GM04504 (cell line): ENCODE data around the gene PIPOX.

Experiments
- DNase-seq: peaks from one replicate; pipeline ENCODE4 v3.0.0-alpha.2; 2012; ENCODE audit warnings: low read depth

PIPOX gene

DNA sequence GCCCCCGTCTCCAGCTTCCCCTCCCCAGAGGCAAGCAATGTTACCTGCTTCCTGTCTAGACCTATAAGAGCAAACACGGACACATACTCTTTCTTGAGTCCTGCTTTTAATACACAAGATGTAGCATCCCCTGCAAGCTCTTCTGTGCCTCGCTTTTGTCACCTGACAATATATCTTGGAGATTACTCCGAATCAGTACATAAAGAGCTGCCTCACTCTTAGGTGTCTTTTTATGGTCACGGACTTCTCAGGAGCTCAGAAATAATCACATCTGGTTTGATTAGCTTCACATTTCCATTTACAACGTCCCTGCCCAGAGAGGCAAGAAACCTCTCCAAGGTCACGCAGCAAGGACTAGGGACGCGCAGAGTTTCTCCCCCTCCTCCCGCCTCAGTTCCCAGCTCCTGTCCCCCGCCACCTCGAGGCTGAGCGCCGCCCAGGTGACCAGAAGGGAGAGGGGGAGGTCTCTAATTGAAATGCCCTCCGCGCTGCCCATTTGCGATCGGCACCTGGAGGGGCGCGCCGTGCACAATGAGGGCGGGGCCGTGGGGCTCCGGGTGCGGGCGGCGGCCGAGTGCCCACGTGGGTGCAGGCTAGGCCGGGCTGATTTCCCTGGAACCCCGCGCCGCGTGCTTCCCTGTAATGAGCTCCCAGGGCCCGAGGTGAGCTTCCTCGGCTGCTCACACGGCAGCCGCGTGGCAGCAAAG is 23.3 kb upstream of the PIPOX start:
- DNase-seq: no peak

DNA sequence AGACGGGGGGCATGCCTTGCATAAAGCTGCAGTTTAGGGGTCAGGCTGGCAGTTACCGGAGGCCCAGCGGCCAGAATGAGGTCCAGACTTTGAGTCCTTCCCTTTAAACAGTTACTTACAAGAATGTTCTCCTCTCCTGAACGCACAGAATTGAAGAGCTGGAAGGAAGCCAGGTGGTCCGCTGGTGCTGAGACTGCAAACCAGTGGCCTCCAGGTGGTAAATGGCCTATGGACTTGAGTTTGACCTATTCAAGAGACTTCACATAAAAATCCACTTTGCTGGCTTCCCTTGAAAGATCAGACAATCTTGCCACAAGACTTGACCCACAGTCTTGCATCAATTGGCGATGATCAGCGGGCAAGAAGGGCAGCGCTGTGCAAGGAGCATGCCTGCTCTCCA is 22.4 kb upstream of the PIPOX start:
- no peak for DNase-seq

- no peak for DNase-seq
These were observed 21.7 kb upstream of the PIPOX start for GRCh38 chr17:29021226-29021625.

GRCh38 chr17:29022074-29022473 is 20.9 kb upstream of the PIPOX start:
- DNase-seq: no peak

- no peak for DNase-seq
These were observed 18.5 kb upstream of the PIPOX start for GRCh38 chr17:29024316-29024952.

- no peak for DNase-seq
These were observed 11.5 kb upstream of the PIPOX start for GRCh38 chr17:29031488-29031887.

DNA sequence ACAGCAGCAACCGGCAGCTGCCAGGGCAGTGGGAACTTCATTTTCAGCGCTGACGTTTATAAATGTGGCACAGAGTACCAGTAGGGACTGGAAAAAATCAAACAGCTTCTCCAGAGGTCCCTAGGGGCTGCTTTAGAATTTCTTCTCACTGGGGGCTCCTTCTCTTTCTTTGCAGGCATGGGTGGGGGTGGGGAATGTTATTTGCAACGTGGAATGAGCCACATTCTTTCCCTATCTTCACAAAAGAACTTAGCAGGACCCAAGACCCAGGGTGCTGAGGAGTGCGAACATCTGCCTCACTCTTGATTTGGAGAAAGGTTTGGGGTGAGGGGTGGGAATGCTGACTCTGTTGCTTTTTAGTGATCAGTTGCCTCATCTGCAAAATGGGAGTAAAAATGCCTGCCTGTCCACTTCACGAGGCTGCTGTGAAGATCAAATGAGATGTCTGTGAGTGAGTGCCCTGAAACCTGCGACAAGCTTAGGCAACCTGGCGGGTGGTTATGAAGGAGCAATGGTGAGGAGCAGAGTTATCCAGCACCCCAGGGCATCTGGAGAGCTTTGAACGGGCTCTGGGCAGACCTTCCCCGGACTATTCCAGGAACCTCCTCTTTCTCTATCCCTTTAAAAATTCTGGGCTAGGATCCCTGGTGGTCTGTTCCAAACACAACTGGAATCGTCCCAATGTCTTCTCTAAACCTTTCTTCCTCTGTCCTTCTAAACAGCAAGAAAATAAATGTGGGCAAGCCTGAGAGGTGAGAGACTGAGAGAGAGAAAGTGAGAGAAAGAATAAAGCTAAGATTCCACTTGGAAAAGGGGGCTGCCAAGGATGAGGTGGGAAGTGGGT is 10.7 kb upstream of the PIPOX start:
- DNase-seq: no peak

DNA sequence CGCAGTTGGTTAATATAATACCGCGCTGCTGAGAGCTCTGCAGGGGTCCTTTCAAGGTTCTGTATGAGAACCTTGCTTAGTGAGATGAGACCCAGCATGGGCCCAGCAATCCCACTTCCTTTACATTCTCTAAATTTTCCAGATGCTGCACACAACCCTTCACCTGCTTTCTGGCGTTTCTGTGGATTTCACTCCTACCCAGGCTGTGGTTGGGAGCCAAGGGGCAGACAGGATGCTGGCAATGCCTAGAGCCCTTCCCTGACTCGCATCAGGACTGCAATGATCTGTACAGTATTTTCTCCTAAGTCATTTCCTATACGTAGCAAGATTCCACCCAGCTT is 10.1 kb upstream of the PIPOX start:
- no peak for DNase-seq

DNA sequence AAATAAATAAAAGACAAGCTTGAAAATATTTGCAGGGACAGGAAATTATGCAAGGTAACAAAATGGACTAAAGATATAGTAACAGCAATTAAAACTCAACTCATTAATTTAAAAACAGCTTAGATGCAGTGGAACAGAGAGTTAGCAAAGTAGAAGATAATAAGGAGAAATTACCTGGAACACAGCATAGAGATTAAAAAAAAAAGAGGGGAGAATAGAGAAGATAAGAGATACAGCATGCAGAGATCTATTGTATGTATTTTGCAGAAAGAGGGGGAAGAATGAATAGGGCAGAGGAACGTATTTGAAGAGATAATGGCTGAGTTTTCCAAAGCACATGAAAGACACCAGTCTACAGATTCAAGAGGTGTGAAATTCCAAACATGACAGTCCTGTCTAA is 8.4 kb upstream of the PIPOX start:
- DNase-seq: no peak

DNA sequence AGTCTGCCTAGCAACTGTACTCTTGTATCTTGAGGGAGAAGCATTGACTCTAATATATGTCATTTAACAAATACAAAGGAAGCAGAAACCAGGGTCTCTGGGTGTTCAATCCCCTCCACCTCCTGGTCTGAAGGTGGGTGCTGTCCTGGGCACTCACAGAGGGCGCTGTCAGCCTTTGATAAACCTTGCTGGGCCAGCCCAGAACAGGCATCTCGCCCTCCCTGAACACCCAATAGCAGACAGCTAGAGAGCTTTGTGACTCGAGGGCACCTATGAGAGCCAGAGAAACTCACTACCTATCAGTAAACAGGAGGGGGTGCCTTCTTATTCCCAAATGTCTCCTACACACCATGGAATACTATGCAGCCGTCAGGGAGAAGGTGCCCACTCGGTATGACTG is 6.4 kb upstream of the PIPOX start:
- no peak for DNase-seq

DNA sequence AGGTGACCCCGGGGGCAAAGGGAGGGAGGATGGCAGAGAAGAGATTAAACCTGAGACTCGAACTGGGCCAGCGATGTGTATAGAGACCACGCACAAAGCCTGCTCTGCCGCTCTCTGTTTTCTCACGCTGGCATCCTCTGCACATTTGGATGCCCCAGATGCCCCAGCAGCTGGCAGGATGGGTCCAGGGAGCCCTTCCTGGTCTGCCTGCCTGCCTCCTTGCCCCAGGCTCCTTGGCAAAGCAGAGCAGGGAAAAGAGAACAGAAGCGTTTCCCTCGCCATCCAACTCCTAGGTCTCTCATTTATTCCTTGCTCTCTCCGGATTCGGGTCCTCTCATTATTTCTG is 5.2 kb upstream of the PIPOX start:
- no peak for DNase-seq

DNA sequence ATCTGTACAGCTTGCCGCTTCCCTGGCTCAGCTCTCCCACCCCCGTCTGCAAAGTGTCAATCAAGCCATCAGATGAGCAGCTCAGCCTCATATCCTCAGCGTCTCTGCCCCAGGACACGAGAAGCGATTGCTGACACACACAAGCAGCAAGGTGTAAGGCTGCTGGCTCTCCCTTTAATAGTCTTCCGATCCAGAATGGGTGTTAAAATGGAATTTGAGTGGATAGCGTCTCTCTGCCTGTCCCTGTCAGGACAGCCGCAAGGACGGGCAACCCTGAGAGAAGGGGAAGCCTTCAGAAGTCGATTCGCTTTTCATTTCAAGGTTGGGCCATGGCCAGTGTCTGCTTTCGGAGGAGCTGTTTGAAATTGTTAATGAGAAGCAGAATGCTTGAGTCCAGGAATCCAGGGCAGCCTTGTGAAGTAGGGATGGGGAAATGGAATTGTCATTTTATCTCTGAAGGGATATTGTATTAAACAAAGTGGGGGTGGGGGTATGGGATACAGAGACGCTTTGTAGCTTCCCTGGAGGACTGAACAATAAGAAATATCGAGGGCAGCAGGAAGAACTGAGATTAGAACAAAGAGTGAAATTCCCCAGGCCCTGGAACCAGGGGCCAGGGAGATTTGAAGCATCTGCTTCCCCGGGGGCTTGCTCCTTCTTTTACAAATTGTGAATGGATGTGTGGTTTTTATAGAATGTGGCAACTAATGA is 4.7 kb upstream of the PIPOX start:
- DNase-seq: no peak

GRCh38 chr17:29039764-29040598 is 3.0 kb upstream of the PIPOX start:
- DNase-seq: peak; percentile 31

DNA sequence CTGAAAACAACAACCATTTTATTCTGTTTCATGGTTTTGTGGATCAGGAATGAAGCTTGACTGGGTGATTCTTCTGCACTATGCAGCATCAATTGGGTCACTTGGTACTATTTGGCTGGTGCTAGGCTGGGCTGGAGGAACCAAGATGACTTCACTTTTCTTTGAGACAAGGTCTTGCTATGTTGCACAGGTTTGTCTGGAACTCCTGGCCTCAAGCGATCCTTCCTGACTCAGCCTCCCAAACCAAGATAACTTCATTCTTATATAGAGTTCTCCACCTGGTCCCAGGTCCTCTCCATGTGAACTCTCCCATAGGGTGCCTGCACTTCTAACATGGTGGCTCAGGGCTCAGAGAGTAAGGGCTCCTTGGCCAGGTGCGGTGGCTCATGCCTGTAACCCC is 1.9 kb upstream of the PIPOX start:
- DNase-seq: no peak

DNA sequence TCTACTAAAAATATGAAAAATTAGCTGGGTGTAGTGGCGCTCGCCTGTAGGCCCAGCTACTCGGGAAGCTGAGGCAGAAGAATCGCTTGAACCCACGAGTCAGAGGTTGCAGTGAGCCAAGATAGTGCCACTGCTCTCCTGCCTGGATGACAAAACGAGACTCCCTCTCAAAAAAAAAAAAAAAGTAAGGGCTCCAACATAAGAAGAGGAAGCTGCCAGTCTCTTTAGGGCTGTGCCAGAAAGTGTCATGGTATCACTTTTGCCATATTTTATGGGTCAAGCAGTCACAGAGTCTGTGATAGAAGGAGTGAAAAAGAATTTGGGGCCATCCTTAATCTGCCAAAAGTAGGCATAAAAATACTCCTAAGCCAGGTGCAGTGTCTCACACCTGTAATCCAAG is 1.4 kb upstream of the PIPOX start:
- no peak for DNase-seq

- no peak for DNase-seq
These were observed 789 bp upstream of the PIPOX start for GRCh38 chr17:29042026-29042678.

- DNase-seq: no peak
These were observed 701 bp downstream of the PIPOX start for GRCh38 chr17:29043539-29044145.

DNA sequence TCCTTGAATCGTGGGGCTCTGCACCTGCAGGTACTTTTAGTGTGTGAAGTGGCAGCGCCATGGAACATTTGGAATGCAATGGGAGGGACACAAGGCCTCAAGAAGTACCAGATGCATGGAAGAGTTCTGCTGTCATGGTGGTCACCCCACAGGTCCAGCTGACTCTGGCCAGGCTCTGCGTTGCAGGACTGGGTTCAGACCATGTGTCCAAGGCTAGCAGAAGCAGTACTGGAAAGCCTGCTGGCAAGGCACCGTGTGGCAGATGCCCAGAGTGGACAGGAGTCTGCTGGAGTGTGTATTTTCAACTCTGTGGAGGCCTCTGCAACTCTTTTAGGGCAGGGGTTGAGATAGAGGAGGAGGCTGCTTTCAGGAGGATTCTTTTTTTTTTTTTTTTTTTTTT is 2.1 kb downstream of the PIPOX start:
- no peak for DNase-seq

GRCh38 chr17:29045734-29046472 is 3.0 kb downstream of the PIPOX start:
- no peak for DNase-seq

- no peak for DNase-seq
These were observed 3.5 kb downstream of the PIPOX start for GRCh38 chr17:29046473-29046839.
